Thymus (tissue), 11 donors: ENCODE data around the gene LANCL1. TPM values are rescaled to one million over a fixed set of nuclear protein-coding genes. Genes with fewer than 3 reads are reported as not detected.

Source experiments
- DNase-seq, 9 donors: peaks; one replicate each; pipeline ENCODE4 v3.0.0-alpha.2; 2013; ENCODE audit warnings: low spot score in 9 of 9, low read depth in 6 of 9, missing footprints in 1 of 9
- H3K27ac ChIP-seq, 2 donors: one replicate each; pipeline ENCODE4 v1.5.1; 2013; ENCODE audit warnings: control low read depth in 1 of 2, low read depth in 1 of 2, low read length in 1 of 2, mild to moderate bottlenecking in 1 of 2, moderate library complexity in 1 of 2
- H3K27me3 ChIP-seq, 2 donors: one replicate each; pipeline ENCODE4 v1.5.1; 2013; ENCODE audit warnings: low read length in 1 of 2; ENCODE audit not compliant: control insufficient read depth in 2 of 2, insufficient read depth in 1 of 2
- H3K36me3 ChIP-seq, 2 donors: one replicate each; pipeline ENCODE4 v1.5.1; 2013; ENCODE audit warnings: low read length in 1 of 2, mild to moderate bottlenecking in 1 of 2, moderate library complexity in 1 of 2; ENCODE audit not compliant: control insufficient read depth in 2 of 2, insufficient read depth in 2 of 2
- H3K4me1 ChIP-seq, 2 donors: one replicate each; pipeline ENCODE4 v1.5.1; 2013; ENCODE audit warnings: low read length in 2 of 2; ENCODE audit not compliant: control insufficient read depth in 2 of 2, insufficient read depth in 2 of 2
- H3K4me3 ChIP-seq, 2 donors: one replicate each; pipeline ENCODE4 v1.5.1; 2013; ENCODE audit warnings: low read length in 2 of 2, control low read depth in 1 of 2, mild to moderate bottlenecking in 1 of 2
- H3K9me3 ChIP-seq, 2 donors: one replicate each; pipeline ENCODE4 v1.5.1; 2013; ENCODE audit warnings: low read length in 1 of 2, mild to moderate bottlenecking in 1 of 2; ENCODE audit not compliant: control insufficient read depth in 2 of 2, insufficient read depth in 1 of 2
- WGBS: extraction: QIAGEN DNeasy Blood & Tissue Kit; methylation state at CpG from one replicate; pipeline ENCODE4 v1.1.7; 2013; 5-methylcytosine and 5-hydroxymethylcytosine counted together
- polyA plus RNA-seq: library from polyadenylated mRNA; stranded (reverse); fragments of 200-250 nt; gene quantifications from one replicate; pipeline ENCODE4 v1.2.3, GENCODE V29; 2013
- total RNA-seq: library from RNA; stranded (reverse); fragments of 120-200 nt; gene quantifications from one replicate; pipeline ENCODE4 v1.2.4, GENCODE V29; 2013
- donor health status: healthy.

Gene LANCL1
- total and polyA plus RNA-seq, 2 donors, result 22.5 to 25.2 TPM

DNA sequence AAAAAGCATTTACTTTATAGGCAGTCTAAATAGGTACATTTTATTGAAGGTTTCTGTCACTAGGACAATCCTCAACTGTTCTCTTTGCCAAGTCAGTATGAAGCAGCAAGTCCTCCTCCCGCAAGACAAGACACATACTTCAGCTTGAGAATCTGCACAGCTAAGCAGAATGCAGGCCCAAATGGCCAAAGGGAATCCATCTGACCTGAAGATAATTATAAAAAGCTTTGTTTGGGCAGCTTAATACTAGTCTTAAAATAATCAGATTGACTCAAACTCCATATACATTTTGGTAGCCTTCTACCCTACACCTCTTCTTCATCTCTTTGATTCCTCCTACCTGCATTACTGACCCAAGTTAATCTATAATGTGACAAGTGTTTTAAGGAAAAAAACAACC lies 1.8 kb downstream of the LANCL1 start:
- H3K4me1 ChIP-seq, result peaks cover 0 to 3% of the 10 kb centered on the region in 2 donors
- 91% methylated on average over 1 of the region's 1 CpG for WGBS

DNA sequence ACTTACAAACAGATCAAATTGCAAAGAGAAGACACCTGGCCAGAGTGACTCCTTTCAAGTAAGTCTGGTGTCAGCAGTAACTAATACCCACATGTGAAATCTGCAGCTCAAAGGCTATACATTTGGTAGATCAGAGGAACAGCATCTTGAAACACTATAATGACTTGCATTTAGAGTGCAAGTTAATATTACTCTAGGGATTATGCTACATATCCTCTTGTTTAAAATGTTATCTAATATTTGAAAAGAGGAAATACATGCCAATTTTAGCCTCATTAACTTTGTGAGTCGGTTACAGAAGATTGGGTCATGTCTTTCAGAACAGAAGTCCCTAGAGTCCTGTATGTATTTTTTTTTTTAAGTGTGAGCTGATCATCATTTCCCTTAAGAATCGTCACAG lies 15.2 kb downstream of the LANCL1 start:
- Histone ChIP-seq H3K9me3 (no peaks in the 10 kb centered on the region), H3K27ac (no peak overlapping the region), H3K4me3 (no peak overlapping the region), H3K4me1 (no peaks in the 10 kb centered on the region), H3K36me3 (peaks cover 22 to 39% of the 10 kb centered on the region in 2 donors), H3K27me3 (no peaks in the 10 kb centered on the region)
- no peak for DNase-seq
- WGBS, result 92% methylated on average over 2 of the region's 2 CpGs

More for the DNA sequence above, 1.8 kb downstream of the LANCL1 start:
- no peak overlapping the region for H3K27ac ChIP-seq
- H3K9me3 ChIP-seq, result no peaks in the 10 kb centered on the region
- peaks cover 4 to 21% of the 10 kb centered on the region in 2 donors for H3K36me3 ChIP-seq
- H3K4me3 ChIP-seq, result no peak overlapping the region
- no peak for DNase-seq
- no peaks in the 10 kb centered on the region for H3K27me3 ChIP-seq

GRCh38 chr2:210460322-210461227 lies 16.0 kb downstream of the LANCL1 start:
- DNase-seq, result no peak
- H3K27me3 ChIP-seq, result no peaks in the 10 kb centered on the region
- peaks cover 14 to 37% of the 10 kb centered on the region in 2 donors for H3K36me3 ChIP-seq
- no peaks in the 10 kb centered on the region for H3K4me1 ChIP-seq
- no peaks in the 10 kb centered on the region for H3K9me3 ChIP-seq
- no peak overlapping the region for H3K27ac ChIP-seq
- H3K4me3 ChIP-seq, result no peak overlapping the region
- WGBS, result 96% methylated on average over 3 of the region's 3 CpGs

- no peaks in the 10 kb centered on the region for H3K27me3 ChIP-seq
- WGBS, result 97% methylated on average over 5 of the region's 5 CpGs
- no peak for DNase-seq
- H3K27ac ChIP-seq, result no peak overlapping the region
- H3K4me3 ChIP-seq, result no peak overlapping the region
- no peaks in the 10 kb centered on the region for H3K4me1 ChIP-seq
- H3K36me3 ChIP-seq, result peaks cover 11 to 38% of the 10 kb centered on the region in 2 donors
- no peaks in the 10 kb centered on the region for H3K9me3 ChIP-seq
Measured at GRCh38 chr2:210459880-210460279, 16.7 kb downstream of the LANCL1 start.

- 99% methylated on average over 3 of the region's 3 CpGs for WGBS
- H3K9me3 ChIP-seq, result no peaks in the 10 kb centered on the region
- H3K27ac ChIP-seq, result no peak overlapping the region
- no peaks in the 10 kb centered on the region for H3K4me1 ChIP-seq
- H3K36me3 ChIP-seq, result peaks cover 12 to 38% of the 10 kb centered on the region in 2 donors
- DNase-seq, result no peak
- no peak overlapping the region for H3K4me3 ChIP-seq
- no peaks in the 10 kb centered on the region for H3K27me3 ChIP-seq
Measured at GRCh38 chr2:210459407-210459806, 17.2 kb downstream of the LANCL1 start.

- Histone ChIP-seq H3K27me3 (no peaks in the 10 kb centered on the region), H3K4me3 (no peak overlapping the region), H3K27ac (no peak overlapping the region), H3K9me3 (no peaks in the 10 kb centered on the region), H3K4me1 (no peaks in the 10 kb centered on the region), H3K36me3 (peaks cover 15 to 46% of the 10 kb centered on the region in 2 donors)
- no peak for DNase-seq
- 99% methylated on average over 4 of the region's 4 CpGs for WGBS
Measured at GRCh38 chr2:210458395-210458794, 18.2 kb downstream of the LANCL1 start.

GRCh38 chr2:210456571-210456970 lies 20.0 kb downstream of the LANCL1 start:
- 99% methylated on average over 1 of the region's 1 CpG for WGBS
- Histone ChIP-seq H3K9me3 (no peaks in the 10 kb centered on the region), H3K27ac (no peak overlapping the region), H3K4me3 (no peak overlapping the region), H3K4me1 (no peaks in the 10 kb centered on the region), H3K27me3 (no peaks in the 10 kb centered on the region), H3K36me3 (peaks cover 18 to 49% of the 10 kb centered on the region in 2 donors)
- DNase-seq, result no peak

GRCh38 chr2:210454336-210454735 lies 22.2 kb downstream of the LANCL1 start:
- no peak overlapping the region for H3K4me3 ChIP-seq
- H3K27ac ChIP-seq, result no peak overlapping the region
- H3K36me3 ChIP-seq, result peaks cover 15 to 39% of the 10 kb centered on the region in 2 donors
- 94% methylated on average over 8 of the region's 8 CpGs for WGBS
- H3K9me3 ChIP-seq, result no peaks in the 10 kb centered on the region
- no peaks in the 10 kb centered on the region for H3K4me1 ChIP-seq
- DNase-seq, result no peak
- no peaks in the 10 kb centered on the region for H3K27me3 ChIP-seq

- H3K4me3 ChIP-seq, result no peak overlapping the region
- no peak for DNase-seq
- no peaks in the 10 kb centered on the region for H3K9me3 ChIP-seq
- H3K4me1 ChIP-seq, result no peaks in the 10 kb centered on the region
- no peak overlapping the region for H3K27ac ChIP-seq
- WGBS, result 99% methylated on average over 2 of the region's 2 CpGs
- no peaks in the 10 kb centered on the region for H3K27me3 ChIP-seq
- peaks cover 7 to 23% of the 10 kb centered on the region in 2 donors for H3K36me3 ChIP-seq
Measured at GRCh38 chr2:210452194-210452593, 24.4 kb downstream of the LANCL1 start.
